ENCODE measurements around the gene PALMD. TPM values are rescaled to one million over a fixed set of nuclear protein-coding genes. Genes with fewer than 3 reads are reported as not detected.

The PALMD gene
- total and polyA plus RNA-seq, 3 donors from 2014 or later: 12.9 to 23.5 (median 14.1) TPM

- H3K4me3 ChIP-seq: no peak overlapping the region
- no peak overlapping the region for H3K27ac ChIP-seq
- TF ChIP-seq POLR2A (IDR thresholded peaks at IDR 0.05): no peak
- no peak for TF ChIP-seq CTCF (IDR thresholded peaks at IDR 0.05)
- DNase-seq: no peak
- intact Hi-C loops (cut with DNase I; ENCODE audit: low total_unique reads): no loop called here
- H3K36me3 ChIP-seq (ENCODE audit: low read depth, missing control alignments): no peaks in the 10 kb centered on the region
- H3K27me3 ChIP-seq: no peaks in the 10 kb centered on the region
- peaks cover 8% of the 10 kb centered on the region for H3K4me1 ChIP-seq
- 85 to 94% methylated on average over 4 to 5 of the region's 5 CpGs for WGBS, 2 donors
- no peaks in the 10 kb centered on the region for H3K9me3 ChIP-seq
Measured at GRCh38 chr1:99673315-99673714, 27.4 kb downstream of the PALMD start.

GRCh38 chr1:99674115-99675064, 28.5 kb downstream of the PALMD start:
- H3K4me3 ChIP-seq: no peak overlapping the region
- peaks cover 8% of the 10 kb centered on the region for H3K4me1 ChIP-seq
- intact Hi-C loops (cut with DNase I; ENCODE audit: low total_unique reads): no loop called here
- no peak for DNase-seq
- no peaks in the 10 kb centered on the region for H3K36me3 ChIP-seq (ENCODE audit: low read depth, missing control alignments)
- no peaks in the 10 kb centered on the region for H3K9me3 ChIP-seq
- no peaks in the 10 kb centered on the region for H3K27me3 ChIP-seq
- no peak overlapping the region for H3K27ac ChIP-seq
- TF ChIP-seq CTCF (IDR thresholded peaks at IDR 0.05) (no peak), POLR2A (IDR thresholded peaks at IDR 0.05) (no peak)
- 76 to 85% methylated on average over 6 of the region's 6 CpGs for WGBS, 2 donors

- Histone ChIP-seq H3K4me3 (no peak overlapping the region), H3K4me1 (peaks cover 8% of the 10 kb centered on the region), H3K27ac (no peak overlapping the region), H3K36me3 (ENCODE audit: low read depth, missing control alignments) (no peaks in the 10 kb centered on the region), H3K9me3 (no peaks in the 10 kb centered on the region), H3K27me3 (no peaks in the 10 kb centered on the region)
- intact Hi-C loops (cut with DNase I; ENCODE audit: low total_unique reads): no loop called here
- no peak for TF ChIP-seq CTCF (IDR thresholded peaks at IDR 0.05)
- no peak for TF ChIP-seq POLR2A (IDR thresholded peaks at IDR 0.05)
- no peak for DNase-seq
Measured at GRCh38 chr1:99675292-99675691, 29.4 kb downstream of the PALMD start.

GRCh38 chr1:99675994-99676393, 30.1 kb downstream of the PALMD start:
- Histone ChIP-seq H3K4me3 (no peak overlapping the region), H3K27me3 (no peaks in the 10 kb centered on the region), H3K27ac (no peak overlapping the region), H3K4me1 (peaks cover 8% of the 10 kb centered on the region), H3K9me3 (no peaks in the 10 kb centered on the region), H3K36me3 (ENCODE audit: low read depth, missing control alignments) (no peaks in the 10 kb centered on the region)
- TF ChIP-seq POLR2A (IDR thresholded peaks at IDR 0.05) (no peak), CTCF (IDR thresholded peaks at IDR 0.05) (no peak)
- WGBS, 2 donors: 96 to 100% methylated on average over 1 of the region's 1 CpG
- no peak for DNase-seq
- intact Hi-C loops (cut with DNase I; ENCODE audit: low total_unique reads): no loop called here

GRCh38 chr1:99676876-99677275, 31.0 kb downstream of the PALMD start:
- intact Hi-C loops (cut with DNase I; ENCODE audit: low total_unique reads): no loop called here
- H3K9me3 ChIP-seq: no peaks in the 10 kb centered on the region
- H3K4me1 ChIP-seq: peaks cover 8% of the 10 kb centered on the region
- H3K36me3 ChIP-seq (ENCODE audit: low read depth, missing control alignments): no peaks in the 10 kb centered on the region
- no peak overlapping the region for H3K27ac ChIP-seq
- DNase-seq: no peak
- TF ChIP-seq CTCF (IDR thresholded peaks at IDR 0.05) (no peak), POLR2A (IDR thresholded peaks at IDR 0.05) (no peak)
- H3K4me3 ChIP-seq: no peak overlapping the region
- no peaks in the 10 kb centered on the region for H3K27me3 ChIP-seq
